ENCODE measurements around the gene MLLT6. TPM values are rescaled to one million over a fixed set of nuclear protein-coding genes. Genes with fewer than 3 reads are reported as not detected.

Gene MLLT6
- total RNA-seq, 1 experiment from 2014 or later = 50.6 TPM

DNA sequence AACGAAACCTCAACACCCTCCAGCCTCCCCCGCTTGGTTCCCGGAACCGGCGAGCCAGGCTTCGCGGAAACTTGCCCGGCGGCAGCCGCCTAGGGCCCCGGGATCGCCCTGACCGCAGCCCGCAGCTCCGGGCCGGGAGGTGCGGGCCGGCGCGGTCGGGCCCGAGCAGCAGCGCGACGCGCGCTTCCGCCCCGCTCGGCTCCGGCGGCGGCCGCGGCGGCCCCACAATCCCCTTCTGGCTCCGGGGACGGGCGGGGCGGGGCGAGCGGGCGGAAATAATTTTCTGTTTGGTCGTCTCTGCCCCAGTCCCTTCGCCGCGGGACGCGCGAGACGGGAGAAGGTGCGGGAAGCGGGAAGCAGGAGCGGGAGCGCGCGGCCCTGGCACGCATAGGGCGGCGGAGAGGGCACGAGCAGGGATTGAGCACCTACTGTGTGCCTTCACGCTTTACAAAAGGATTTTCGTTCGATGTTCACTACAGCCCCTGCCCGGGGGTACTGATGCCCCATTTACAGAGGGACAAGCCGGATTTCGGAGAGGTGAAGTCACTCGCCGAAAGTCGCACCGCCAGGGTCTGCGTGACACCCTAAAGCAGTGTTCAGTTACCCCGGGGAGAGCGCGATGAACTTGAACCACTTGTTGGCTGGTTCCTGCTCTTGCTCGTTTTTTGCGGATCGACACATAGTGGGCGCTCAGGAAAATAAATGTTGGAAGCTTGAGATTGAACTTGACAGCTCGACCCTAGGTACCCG lies 2.7 kb upstream of the MLLT6 start:
- TSS peak; percentile 57 for BruUV-seq (replicated peaks)
- in situ Hi-C loops (cut with HindIII; ENCODE audit: low pct_unique_long_range_greater_than_20kb, low sequenced_read_pairs) = no loop called here
- intact Hi-C loops (cut with micrococcal nuclease; ENCODE audit: unreplicated experiment) = no loop called here
- ChIA-PET CTCF (no interaction called here), POLR2A (no interaction called here)
- DNase-seq (ENCODE audit: low read depth, low spot score) (no peak), ATAC-seq (peak; percentile 73)
- no peaks in the 10 kb centered on the region; the same call in 1 of the 2 replicates for H3K36me3 ChIP-seq (ENCODE audit: control insufficient read depth, insufficient read depth, low read length)
- peak; percentile 59 for TF ChIP-seq POLR2AphosphoS5 (IDR thresholded peaks at IDR 0.05; ENCODE audit: low read depth, low read length)
- TF ChIP-seq SIN3A (IDR thresholded peaks at IDR 0.05; ENCODE audit: borderline replicate concordance, insufficient read depth, low read depth, low read length) = peak; percentile 57; the same call in 1 of the 2 replicates
- TF ChIP-seq, protein P1, sequence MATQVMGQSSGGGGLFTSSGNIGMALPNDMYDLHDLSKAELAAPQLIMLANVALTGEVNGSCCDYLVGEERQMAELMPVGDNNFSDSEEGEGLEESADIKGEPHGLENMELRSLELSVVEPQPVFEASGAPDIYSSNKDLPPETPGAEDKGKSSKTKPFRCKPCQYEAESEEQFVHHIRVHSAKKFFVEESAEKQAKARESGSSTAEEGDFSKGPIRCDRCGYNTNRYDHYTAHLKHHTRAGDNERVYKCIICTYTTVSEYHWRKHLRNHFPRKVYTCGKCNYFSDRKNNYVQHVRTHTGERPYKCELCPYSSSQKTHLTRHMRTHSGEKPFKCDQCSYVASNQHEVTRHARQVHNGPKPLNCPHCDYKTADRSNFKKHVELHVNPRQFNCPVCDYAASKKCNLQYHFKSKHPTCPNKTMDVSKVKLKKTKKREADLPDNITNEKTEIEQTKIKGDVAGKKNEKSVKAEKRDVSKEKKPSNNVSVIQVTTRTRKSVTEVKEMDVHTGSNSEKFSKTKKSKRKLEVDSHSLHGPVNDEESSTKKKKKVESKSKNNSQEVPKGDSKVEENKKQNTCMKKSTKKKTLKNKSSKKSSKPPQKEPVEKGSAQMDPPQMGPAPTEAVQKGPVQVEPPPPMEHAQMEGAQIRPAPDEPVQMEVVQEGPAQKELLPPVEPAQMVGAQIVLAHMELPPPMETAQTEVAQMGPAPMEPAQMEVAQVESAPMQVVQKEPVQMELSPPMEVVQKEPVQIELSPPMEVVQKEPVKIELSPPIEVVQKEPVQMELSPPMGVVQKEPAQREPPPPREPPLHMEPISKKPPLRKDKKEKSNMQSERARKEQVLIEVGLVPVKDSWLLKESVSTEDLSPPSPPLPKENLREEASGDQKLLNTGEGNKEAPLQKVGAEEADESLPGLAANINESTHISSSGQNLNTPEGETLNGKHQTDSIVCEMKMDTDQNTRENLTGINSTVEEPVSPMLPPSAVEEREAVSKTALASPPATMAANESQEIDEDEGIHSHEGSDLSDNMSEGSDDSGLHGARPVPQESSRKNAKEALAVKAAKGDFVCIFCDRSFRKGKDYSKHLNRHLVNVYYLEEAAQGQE (IDR thresholded peaks at IDR 0.05; ENCODE audit: insufficient read depth in 1 of 2, low read depth in 2 of 2, low read length in 1 of 2) = no peak
- TF ChIP-seq, protein P2, sequence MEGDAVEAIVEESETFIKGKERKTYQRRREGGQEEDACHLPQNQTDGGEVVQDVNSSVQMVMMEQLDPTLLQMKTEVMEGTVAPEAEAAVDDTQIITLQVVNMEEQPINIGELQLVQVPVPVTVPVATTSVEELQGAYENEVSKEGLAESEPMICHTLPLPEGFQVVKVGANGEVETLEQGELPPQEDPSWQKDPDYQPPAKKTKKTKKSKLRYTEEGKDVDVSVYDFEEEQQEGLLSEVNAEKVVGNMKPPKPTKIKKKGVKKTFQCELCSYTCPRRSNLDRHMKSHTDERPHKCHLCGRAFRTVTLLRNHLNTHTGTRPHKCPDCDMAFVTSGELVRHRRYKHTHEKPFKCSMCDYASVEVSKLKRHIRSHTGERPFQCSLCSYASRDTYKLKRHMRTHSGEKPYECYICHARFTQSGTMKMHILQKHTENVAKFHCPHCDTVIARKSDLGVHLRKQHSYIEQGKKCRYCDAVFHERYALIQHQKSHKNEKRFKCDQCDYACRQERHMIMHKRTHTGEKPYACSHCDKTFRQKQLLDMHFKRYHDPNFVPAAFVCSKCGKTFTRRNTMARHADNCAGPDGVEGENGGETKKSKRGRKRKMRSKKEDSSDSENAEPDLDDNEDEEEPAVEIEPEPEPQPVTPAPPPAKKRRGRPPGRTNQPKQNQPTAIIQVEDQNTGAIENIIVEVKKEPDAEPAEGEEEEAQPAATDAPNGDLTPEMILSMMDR (IDR thresholded peaks at IDR 0.05) = no peak
- TF ChIP-seq TCF7L2 (IDR thresholded peaks at IDR 0.05; ENCODE audit: low read depth, low read length) = no peak
- H3K4me1 ChIP-seq (ENCODE audit: control insufficient read depth, insufficient read depth, low read length) = peaks cover 10% of the 10 kb centered on the region
- peak overlapping the region; percentile 67 to 82 for H3K4me3 ChIP-seq (ENCODE audit: low read depth in 2 of 2, low read length in 2 of 2)
- no peaks in the 10 kb centered on the region for H3K27me3 ChIP-seq (ENCODE audit: control insufficient read depth, insufficient read depth, low read length)
- H3K9me3 ChIP-seq (ENCODE audit: control insufficient read depth, insufficient read depth, low read depth, low read length) = no peaks in the 10 kb centered on the region
- H3K27ac ChIP-seq (ENCODE audit: low read length) = peak overlapping the region; percentile 90

DNA sequence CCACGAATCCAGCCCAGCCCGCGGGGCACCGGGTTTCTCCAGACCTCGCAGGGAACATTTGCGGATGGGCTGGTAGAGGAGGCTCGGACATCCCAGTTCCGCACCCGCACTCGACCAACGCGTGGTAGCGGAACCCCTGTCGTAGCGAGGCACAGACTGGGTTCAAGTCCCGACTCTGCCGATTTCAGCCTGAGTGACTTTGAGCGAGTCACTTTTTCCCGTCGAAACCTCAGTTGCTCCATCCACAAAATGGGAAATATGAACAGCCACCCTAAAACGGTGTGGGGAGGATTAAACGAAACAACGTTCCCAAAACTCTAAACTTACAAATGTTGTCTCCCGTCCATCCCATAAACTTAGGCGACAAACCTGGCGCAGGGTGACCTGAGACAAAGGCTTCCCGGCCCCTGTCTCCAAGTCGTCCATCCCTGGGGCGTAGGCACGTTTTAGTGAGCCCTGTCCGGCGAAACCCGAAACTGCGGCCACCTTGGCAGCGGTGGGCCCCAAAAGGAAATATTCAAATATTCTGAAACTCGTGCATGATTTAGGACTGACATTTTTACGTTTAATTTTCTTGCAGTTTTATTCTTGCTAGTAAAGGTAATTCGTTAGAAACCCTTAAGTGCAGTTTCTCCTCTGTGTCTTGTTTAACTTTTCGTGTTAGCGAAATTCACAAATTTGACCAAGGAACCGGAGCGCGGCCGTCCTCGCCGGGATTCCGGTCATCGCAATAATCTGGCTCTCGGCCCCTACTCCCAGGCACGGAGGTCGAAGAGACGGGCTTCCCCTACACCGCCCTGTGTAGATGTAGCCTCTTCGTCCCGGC lies 1.9 kb upstream of the MLLT6 start:
- ATAC-seq = no peak
- TF ChIP-seq, protein P2 (IDR thresholded peaks at IDR 0.05) = no peak
- in situ Hi-C loops (cut with HindIII; ENCODE audit: low pct_unique_long_range_greater_than_20kb, low sequenced_read_pairs) (no loop called here), intact Hi-C loops (cut with micrococcal nuclease; ENCODE audit: unreplicated experiment) (no loop called here)
- H3K27me3 ChIP-seq (ENCODE audit: control insufficient read depth, insufficient read depth, low read length) = no peaks in the 10 kb centered on the region
- peak overlapping the region; percentile 67 to 82 for H3K4me3 ChIP-seq (ENCODE audit: low read depth in 2 of 2, low read length in 2 of 2)
- no peaks in the 10 kb centered on the region for H3K9me3 ChIP-seq (ENCODE audit: control insufficient read depth, insufficient read depth, low read depth, low read length)
- H3K4me1 ChIP-seq (ENCODE audit: control insufficient read depth, insufficient read depth, low read length) = peaks cover 10% of the 10 kb centered on the region
- POLR2A ChIA-PET = no interaction called here
- no peaks in the 10 kb centered on the region; the same call in 1 of the 2 replicates for H3K36me3 ChIP-seq (ENCODE audit: control insufficient read depth, insufficient read depth, low read length)
- no peak for DNase-seq (ENCODE audit: low read depth, low spot score)
- CTCF ChIA-PET = no interaction called here
- BruUV-seq (replicated peaks) = no TSS peak
- H3K27ac ChIP-seq (ENCODE audit: low read length) = peak overlapping the region; percentile 90

All from Panc1 (cell line).